BLaER1 treated with 17β-estradiol and CSF1 and Interleukin-3, amounts not matched to agents 10 nM and 100 nM (cell line): ENCODE measurements around the gene SRGAP1.

Experiments used
- H3K27ac ChIP-seq, 11 experiments: shearing (Covaris generic); formaldehyde crosslinking; 2 replicates each; pipeline ENCODE4 v1.8.1; 2022
- H3K27me3 ChIP-seq, 11 experiments: shearing (Covaris generic); formaldehyde crosslinking; 2 replicates each; pipeline ENCODE4 v1.8.1; 2022
- H3K36me3 ChIP-seq, 11 experiments: shearing (Covaris generic); formaldehyde crosslinking; 2 replicates each; pipeline ENCODE4 v1.8.1; 2022
- H3K4me1 ChIP-seq, 10 experiments: shearing (Covaris generic); formaldehyde crosslinking; 2 replicates each; pipeline ENCODE4 v1.8.1; 2022
- H3K4me2 ChIP-seq, 11 experiments: shearing (Covaris generic); formaldehyde crosslinking; 2 replicates each; pipeline ENCODE4 v1.8.1; 2022
- H3K4me3 ChIP-seq, 10 experiments: shearing (Covaris generic); formaldehyde crosslinking; 2 replicates each; pipeline ENCODE4 v1.8.1; 2022
- H3K9ac ChIP-seq, 11 experiments: shearing (Covaris generic); formaldehyde crosslinking; 2 replicates each; pipeline ENCODE4 v1.8.1; 2022
- H3K9me3 ChIP-seq, 11 experiments: shearing (Covaris generic); formaldehyde crosslinking; replicated peaks in 1 of 11; 2 replicates each; pipeline ENCODE4 v1.8.1; 2022
- H4K20me1 ChIP-seq, 11 experiments: shearing (Covaris generic); formaldehyde crosslinking; 2 replicates each; pipeline ENCODE4 v1.8.1; 2022
- Cebpa-rat ChIP-seq, 11 experiments: shearing (Covaris generic); IDR thresholded peaks; 2 replicates each; pipeline ENCODE4 v1.8.1; 2022

SRGAP1 gene

GRCh38 chr12:64170024-64170423, 325.5 kb downstream of the SRGAP1 start:
- no peaks in the 10 kb centered on the region for H3K4me1 ChIP-seq
- no peak overlapping the region for H3K4me3 ChIP-seq
- H3K9ac ChIP-seq: no peak overlapping the region
- H3K27me3 ChIP-seq: no peaks in the 10 kb centered on the region
- no peaks in the 10 kb centered on the region for H4K20me1 ChIP-seq
- no peak for TF ChIP-seq Cebpa-rat (IDR thresholded peaks at IDR 0.05)
- H3K36me3 ChIP-seq: no peaks in the 10 kb centered on the region
- H3K9me3 ChIP-seq: peaks cover 0 to 13% (median 4%) of the 10 kb centered on the region in 11 experiments; a peak in 7 of 22 replicates
- H3K27ac ChIP-seq: no peak overlapping the region
- no peak overlapping the region for H3K4me2 ChIP-seq

GRCh38 chr12:64170730-64171129, 326.2 kb downstream of the SRGAP1 start:
- H3K4me2 ChIP-seq: no peak overlapping the region
- H4K20me1 ChIP-seq: no peaks in the 10 kb centered on the region
- no peaks in the 10 kb centered on the region for H3K36me3 ChIP-seq
- H3K9me3 ChIP-seq: peaks cover 0 to 11% (median 4%) of the 10 kb centered on the region in 11 experiments; a peak in 7 of 22 replicates
- no peak overlapping the region for H3K4me3 ChIP-seq
- H3K4me1 ChIP-seq: no peaks in the 10 kb centered on the region
- H3K27me3 ChIP-seq: no peaks in the 10 kb centered on the region
- H3K9ac ChIP-seq: no peak overlapping the region
- no peak for TF ChIP-seq Cebpa-rat (IDR thresholded peaks at IDR 0.05)
- H3K27ac ChIP-seq: no peak overlapping the region

- Histone ChIP-seq H3K36me3 (no peaks in the 10 kb centered on the region), H3K27me3 (no peaks in the 10 kb centered on the region), H4K20me1 (no peaks in the 10 kb centered on the region), H3K9me3 (0 out of 22 replicates have a peak, but pooled peaks cover 0 to 1% (median 0%) of the 10 kb centered on the region in 11 experiments), H3K4me3 (no peak overlapping the region), H3K27ac (no peak overlapping the region), H3K4me1 (no peaks in the 10 kb centered on the region), H3K9ac (no peak overlapping the region), H3K4me2 (no peak overlapping the region)
- no peak for TF ChIP-seq Cebpa-rat (IDR thresholded peaks at IDR 0.05)
Measured at GRCh38 chr12:64171715-64172114, 327.2 kb downstream of the SRGAP1 start.

GRCh38 chr12:64172143-64172970, 327.9 kb downstream of the SRGAP1 start:
- Histone ChIP-seq H3K27me3 (no peaks in the 10 kb centered on the region), H4K20me1 (no peaks in the 10 kb centered on the region), H3K36me3 (no peaks in the 10 kb centered on the region), H3K4me1 (no peaks in the 10 kb centered on the region), H3K27ac (no peak overlapping the region), H3K9ac (no peak overlapping the region), H3K9me3 (no peaks in the 10 kb centered on the region), H3K4me3 (no peak overlapping the region), H3K4me2 (no peak overlapping the region)
- no peak for TF ChIP-seq Cebpa-rat (IDR thresholded peaks at IDR 0.05)

- no peak overlapping the region for H3K4me2 ChIP-seq
- no peak for TF ChIP-seq Cebpa-rat (IDR thresholded peaks at IDR 0.05)
- H4K20me1 ChIP-seq: no peaks in the 10 kb centered on the region
- peaks cover 0 to 1% (median 0%) of the 10 kb centered on the region in 10 experiments; a peak in 2 of 20 replicates for H3K4me1 ChIP-seq
- H3K27me3 ChIP-seq: no peaks in the 10 kb centered on the region
- no peak overlapping the region for H3K9ac ChIP-seq
- H3K36me3 ChIP-seq: no peaks in the 10 kb centered on the region
- no peak overlapping the region for H3K27ac ChIP-seq
- no peak overlapping the region for H3K4me3 ChIP-seq
- no peaks in the 10 kb centered on the region for H3K9me3 ChIP-seq
Measured at GRCh38 chr12:64173456-64173855, 329.0 kb downstream of the SRGAP1 start.

- no peaks in the 10 kb centered on the region for H3K27me3 ChIP-seq
- H3K36me3 ChIP-seq: no peaks in the 10 kb centered on the region
- peaks cover 0 to 5% (median 0%) of the 10 kb centered on the region in 10 experiments; a peak in 2 of 20 replicates for H3K4me1 ChIP-seq
- no peak overlapping the region for H3K4me2 ChIP-seq
- no peaks in the 10 kb centered on the region for H3K9me3 ChIP-seq
- H3K4me3 ChIP-seq: no peak overlapping the region
- TF ChIP-seq Cebpa-rat (IDR thresholded peaks at IDR 0.05): no peak
- no peaks in the 10 kb centered on the region for H4K20me1 ChIP-seq
- H3K9ac ChIP-seq: no peak overlapping the region
- H3K27ac ChIP-seq: no peak overlapping the region
Measured at GRCh38 chr12:64175254-64175945, 330.9 kb downstream of the SRGAP1 start.

GRCh38 chr12:64177001-64177400, 332.5 kb downstream of the SRGAP1 start:
- Histone ChIP-seq H3K4me3 (no peak overlapping the region), H3K36me3 (no peaks in the 10 kb centered on the region), H3K9ac (no peak overlapping the region), H3K4me2 (no peak overlapping the region), H3K27ac (no peak overlapping the region), H3K4me1 (peaks cover 0 to 16% (median 4%) of the 10 kb centered on the region in 10 experiments; a peak in 6 of 20 replicates), H3K9me3 (no peaks in the 10 kb centered on the region), H3K27me3 (no peaks in the 10 kb centered on the region), H4K20me1 (no peaks in the 10 kb centered on the region)
- TF ChIP-seq Cebpa-rat (IDR thresholded peaks at IDR 0.05): no peak

- H3K4me3 ChIP-seq: no peak overlapping the region
- no peak for TF ChIP-seq Cebpa-rat (IDR thresholded peaks at IDR 0.05)
- H3K36me3 ChIP-seq: no peaks in the 10 kb centered on the region
- H3K4me1 ChIP-seq: peaks cover 0 to 19% (median 4%) of the 10 kb centered on the region in 10 experiments; a peak in 6 of 20 replicates
- H4K20me1 ChIP-seq: no peaks in the 10 kb centered on the region
- H3K9me3 ChIP-seq: no peaks in the 10 kb centered on the region
- H3K9ac ChIP-seq: no peak overlapping the region
- H3K27ac ChIP-seq: no peak overlapping the region
- H3K27me3 ChIP-seq: no peaks in the 10 kb centered on the region
- H3K4me2 ChIP-seq: no peak overlapping the region
Measured at GRCh38 chr12:64178122-64178521, 333.6 kb downstream of the SRGAP1 start.

- H3K36me3 ChIP-seq: no peaks in the 10 kb centered on the region
- H4K20me1 ChIP-seq: no peaks in the 10 kb centered on the region
- peaks cover 0 to 19% (median 4%) of the 10 kb centered on the region in 10 experiments; a peak in 6 of 20 replicates for H3K4me1 ChIP-seq
- H3K9me3 ChIP-seq: no peaks in the 10 kb centered on the region
- no peak for TF ChIP-seq Cebpa-rat (IDR thresholded peaks at IDR 0.05)
- H3K4me3 ChIP-seq: no peak overlapping the region
- H3K4me2 ChIP-seq: peak overlapping the region in 3 of 11 experiments; percentile 19 to 48 (median 42); a peak in 4 of 22 replicates
- no peak overlapping the region for H3K9ac ChIP-seq
- H3K27ac ChIP-seq: no peak overlapping the region
- H3K27me3 ChIP-seq: no peaks in the 10 kb centered on the region
Measured at GRCh38 chr12:64180951-64181350, 336.5 kb downstream of the SRGAP1 start.
